Breast epithelium (tissue), 3 donors: ENCODE measurements around the gene NHLRC3.

Source experiments
- CTCF ChIP-seq, 3 donors: fragments of 450-650 bp; IDR thresholded peaks; one replicate each; pipeline ENCODE4 v1.5.1; 2016 to 2017; ENCODE audit warnings: antibody characterized with exemption in 3 of 3, mild to moderate bottlenecking in 3 of 3, moderate library complexity in 3 of 3
- POLR2A ChIP-seq: fragments of 450-650 bp; IDR thresholded peaks from one replicate; pipeline ENCODE4 v1.6.1; 2016; ENCODE audit warnings: antibody characterized with exemption, mild to moderate bottlenecking, moderate library complexity

- no peak for TF ChIP-seq CTCF (IDR thresholded peaks at IDR 0.05)
- TF ChIP-seq POLR2A = no peak
These were observed 44.9 kb upstream of the NHLRC3 start for GRCh38 chr13:38993381-38993780.
